GM19455 (cell line): ENCODE data around the gene AGBL1.

Source experiments
- ATAC-seq: cut with Tn5 transposase; IDR thresholded peaks from one replicate; pipeline ENCODE4 v1.9.1; 2021; ENCODE audit not compliant: unreplicated experiment

Gene AGBL1

GRCh38 chr15:86630946-86631345, 551.3 kb downstream of the AGBL1 start:
- no peak for ATAC-seq

DNA sequence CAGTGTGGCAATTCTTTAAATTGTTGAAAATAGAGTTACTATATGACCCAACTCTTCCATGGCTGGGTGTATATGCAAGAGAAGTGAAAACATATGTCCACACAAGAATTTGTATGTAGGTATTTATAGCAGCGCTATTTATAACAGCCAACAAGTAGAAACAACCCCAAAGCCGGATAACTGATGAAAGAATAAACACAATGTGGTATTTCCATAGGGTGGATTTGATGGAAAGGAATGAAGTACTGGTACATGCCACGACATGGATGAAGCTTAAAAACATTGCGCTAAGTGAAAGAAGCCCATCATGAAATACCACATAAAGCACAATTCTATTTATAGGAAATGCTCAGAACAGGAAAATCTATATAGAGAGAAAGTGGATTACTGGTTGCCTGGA, 554.5 kb downstream of the AGBL1 start:
- ATAC-seq: no peak

GRCh38 chr15:86634992-86635638, 555.4 kb downstream of the AGBL1 start:
- ATAC-seq: no peak

DNA sequence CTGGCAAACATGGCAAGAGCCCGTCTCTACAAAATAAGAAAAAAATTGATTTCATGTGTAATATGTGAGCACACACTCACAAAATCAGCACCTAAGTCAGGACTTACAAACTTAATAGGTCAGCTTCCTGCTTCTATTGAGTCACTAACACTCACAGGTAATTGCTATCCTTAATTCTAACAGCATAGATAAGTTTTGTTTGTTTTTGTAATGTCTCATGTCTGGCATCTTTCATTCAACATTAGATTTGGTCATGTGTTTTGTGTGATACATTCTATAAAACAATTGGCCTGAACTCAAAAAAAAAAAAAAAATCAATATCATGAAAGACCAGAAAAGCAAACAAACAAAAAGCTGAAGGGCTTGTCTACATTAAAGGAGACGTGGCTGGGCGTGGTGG, 564.7 kb downstream of the AGBL1 start:
- ATAC-seq: no peak

DNA sequence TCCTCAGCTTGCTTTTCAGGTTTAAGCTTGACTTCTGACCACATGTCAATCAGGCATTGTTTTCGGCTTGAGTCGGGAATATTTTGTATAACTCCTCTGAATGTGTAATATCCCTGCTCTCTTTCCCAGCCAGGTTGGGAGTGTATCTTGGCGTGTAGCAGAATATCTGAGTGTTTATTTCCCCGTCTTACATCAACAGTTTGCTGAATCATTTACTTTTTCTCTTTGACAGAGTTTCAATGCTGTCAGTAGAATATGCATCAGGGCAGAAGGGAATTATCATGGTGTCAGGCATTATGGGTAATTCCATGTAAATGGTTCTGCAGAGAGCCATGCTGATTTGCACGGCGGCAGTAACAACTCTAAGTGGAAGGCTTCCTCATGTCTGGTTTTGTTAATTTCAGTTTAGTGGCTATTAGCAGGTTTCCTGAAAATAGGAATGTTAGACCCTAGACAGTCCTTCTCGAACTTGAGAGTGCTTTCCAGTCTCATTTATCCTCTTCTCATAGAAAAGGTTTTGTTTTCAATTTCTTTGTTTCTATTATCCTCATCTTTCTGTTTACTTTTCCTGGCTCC, 566.3 kb downstream of the AGBL1 start:
- ATAC-seq: no peak

DNA sequence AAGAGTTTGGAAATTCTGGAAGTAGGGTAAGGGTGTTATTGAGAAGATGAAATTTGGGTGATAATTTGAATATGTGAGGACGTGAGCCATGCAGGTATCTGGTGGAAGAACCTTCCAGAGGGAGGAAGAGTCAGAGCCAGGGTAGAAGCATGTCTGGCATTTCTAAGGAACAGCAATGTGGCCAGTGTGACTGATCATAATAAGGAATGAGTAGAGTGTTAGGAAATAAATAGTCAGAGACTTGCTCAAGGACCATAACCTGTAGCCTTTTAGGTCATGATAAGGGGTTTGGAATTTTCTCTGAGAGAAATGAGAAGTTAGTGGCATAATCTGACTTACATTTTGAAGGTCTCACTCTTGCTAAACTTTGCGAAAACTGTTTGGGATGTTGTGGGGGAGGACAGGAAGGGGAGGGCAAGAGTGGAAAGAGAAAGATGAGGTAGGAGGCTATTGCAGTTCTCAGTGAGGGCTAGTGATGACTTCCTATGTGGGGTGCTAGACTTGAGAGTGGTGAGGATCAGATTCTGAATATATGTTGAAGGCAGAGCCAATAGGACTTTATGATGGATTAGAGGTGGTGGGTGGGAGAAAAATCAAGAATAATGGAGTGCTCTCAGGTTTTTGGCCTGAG, 568.3 kb downstream of the AGBL1 start:
- no peak for ATAC-seq

- no peak for ATAC-seq
Observed at GRCh38 chr15:86649277-86649676, 569.6 kb downstream of the AGBL1 start.

DNA sequence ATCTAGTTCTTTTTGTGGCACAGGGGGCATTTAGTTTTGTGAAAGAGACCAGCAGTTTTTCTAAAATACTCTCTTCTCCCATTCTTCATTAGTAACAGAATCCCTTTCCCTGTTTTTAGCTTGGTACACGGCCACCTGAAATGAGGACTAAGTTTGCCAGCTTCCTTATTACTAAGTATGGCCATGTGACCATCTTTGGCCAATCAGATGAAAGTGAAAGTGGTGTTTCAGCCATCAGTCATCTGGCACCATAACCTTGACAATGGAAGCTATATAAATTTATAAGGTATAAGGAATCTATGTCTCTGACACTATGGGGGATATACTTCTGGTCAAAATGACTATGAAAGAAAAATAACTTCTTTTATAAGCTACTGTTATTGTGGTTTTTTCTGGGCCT, 570.4 kb downstream of the AGBL1 start:
- no peak for ATAC-seq

GRCh38 chr15:86653344-86654197, 573.9 kb downstream of the AGBL1 start:
- no peak for ATAC-seq

GRCh38 chr15:86654501-86654900, 574.8 kb downstream of the AGBL1 start:
- no peak for ATAC-seq

GRCh38 chr15:86657305-86657704, 577.6 kb downstream of the AGBL1 start:
- ATAC-seq: no peak

DNA sequence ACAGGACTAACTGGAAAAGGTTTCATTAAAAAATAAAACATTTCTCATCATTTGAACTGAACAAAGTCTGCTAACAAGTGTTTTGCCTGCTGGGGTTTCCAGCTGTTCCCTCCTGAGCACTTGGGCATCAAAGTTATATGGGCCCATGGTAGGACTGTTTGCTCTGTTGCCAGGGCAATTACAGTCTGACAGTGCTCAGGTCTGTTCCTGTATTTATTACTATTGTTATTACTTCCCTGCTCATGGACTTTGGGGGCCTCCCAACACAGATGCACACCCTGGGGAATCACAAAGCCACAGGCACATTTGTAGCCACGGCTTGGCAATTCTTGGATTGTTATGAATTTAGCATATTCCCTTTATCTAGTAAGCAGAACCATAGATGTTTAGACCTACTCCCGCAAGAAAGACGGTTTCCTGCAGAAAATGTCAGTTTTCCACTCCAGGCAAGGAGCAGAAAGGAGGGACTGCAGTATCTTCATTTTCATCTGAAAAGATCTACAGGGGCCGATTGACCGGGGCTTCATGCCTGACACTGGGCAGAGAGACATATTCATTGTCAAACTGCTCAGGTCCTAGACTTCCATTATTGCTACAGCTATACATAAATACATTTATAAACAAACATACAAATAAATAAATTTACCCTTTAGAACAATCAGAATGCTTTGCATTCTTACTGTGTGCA, 580.2 kb downstream of the AGBL1 start:
- no peak for ATAC-seq

- no peak for ATAC-seq
Observed at GRCh38 chr15:86661580-86661979, 581.9 kb downstream of the AGBL1 start.

DNA sequence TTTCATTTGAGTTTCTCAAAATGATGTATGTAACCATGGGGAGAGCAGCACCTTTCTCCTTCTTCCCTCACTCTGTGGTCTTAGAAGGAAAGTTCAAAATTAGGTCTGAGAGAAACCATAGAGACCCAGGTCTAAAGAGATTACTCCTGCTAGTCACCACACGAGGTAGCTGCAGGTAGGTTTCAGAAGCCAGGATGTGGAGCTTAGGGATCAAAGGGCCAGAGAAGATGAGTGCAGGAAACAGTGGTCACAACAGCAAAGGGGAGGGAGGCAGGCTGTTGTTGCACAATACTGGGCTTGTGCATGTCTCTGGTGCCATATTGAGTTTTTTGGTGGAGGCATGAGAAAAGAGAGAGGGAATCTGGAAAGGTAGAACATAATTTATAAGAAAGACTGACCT, 583.6 kb downstream of the AGBL1 start:
- no peak for ATAC-seq

- ATAC-seq: no peak
Observed at GRCh38 chr15:86663979-86664378, 584.3 kb downstream of the AGBL1 start.

- ATAC-seq: no peak
Observed at GRCh38 chr15:86664581-86664980, 584.9 kb downstream of the AGBL1 start.

- ATAC-seq: no peak
Observed at GRCh38 chr15:86676002-86676401, 596.3 kb downstream of the AGBL1 start.

- ATAC-seq: no peak
Observed at GRCh38 chr15:86677278-86677677, 597.6 kb downstream of the AGBL1 start.

GRCh38 chr15:86685263-86685662, 605.6 kb downstream of the AGBL1 start:
- no peak for ATAC-seq

DNA sequence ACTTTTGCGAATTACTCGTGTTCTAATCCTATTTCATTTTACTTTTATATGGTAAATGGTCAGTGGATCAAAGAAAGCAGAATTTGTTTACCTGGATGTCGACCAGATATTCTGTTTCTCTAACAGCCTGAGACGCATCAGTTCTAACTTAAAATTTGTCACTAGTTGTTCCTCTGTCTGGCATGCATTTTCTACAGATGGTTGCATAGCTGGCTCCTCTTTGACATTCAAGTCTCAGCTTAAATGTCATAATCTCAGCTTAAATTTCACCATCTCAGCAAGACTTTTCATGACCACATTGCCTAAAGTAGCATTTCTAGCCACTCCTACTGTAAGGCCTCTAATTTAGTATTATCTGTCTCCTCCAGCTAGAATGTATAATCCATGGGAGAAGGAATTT, 609.3 kb downstream of the AGBL1 start:
- no peak for ATAC-seq

DNA sequence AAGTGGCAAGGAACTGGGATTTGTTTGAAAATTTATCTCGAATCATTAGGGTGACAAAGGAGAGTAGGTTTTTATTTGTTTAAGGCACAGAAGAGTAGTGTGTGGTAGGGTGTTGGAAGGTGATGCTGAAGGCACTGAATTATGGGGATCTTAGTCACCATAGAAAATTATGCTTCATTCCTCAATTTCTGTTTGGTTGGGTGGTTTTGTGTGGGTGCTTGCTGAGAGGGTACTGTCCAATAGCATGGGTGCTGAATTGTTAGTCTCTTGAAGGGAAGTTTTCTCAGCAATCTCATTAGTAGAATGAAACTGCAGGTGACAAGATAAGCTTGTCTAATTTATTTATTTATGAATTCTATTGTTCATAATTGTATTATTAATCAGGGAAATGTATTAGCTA, 610.9 kb downstream of the AGBL1 start:
- no peak for ATAC-seq
